A549 (cell line): ENCODE results near the gene CCDC33. TPM values are rescaled to one million over a fixed set of nuclear protein-coding genes. Genes with fewer than 3 reads are reported as not detected.

Source experiments
- ATAC-seq, 2 experiments: fragments of 200-7000 bp in 1 of 2; fragments of >200 bp in 1 of 2; cut with Nextera tagmentation in 1 of 2; cut with Tn5 transposase in 1 of 2; 3 replicates each; pipeline versions ENCODE4 v1.8.0 to v1.9.1; 2018 to 2020; ENCODE audit warnings: mild to moderate bottlenecking in 1 of 2, moderate library complexity in 1 of 2
- CTCF ChIA-PET: fragments of 300-600 bp; sonication (Branson Sonifier 250); formaldehyde crosslinking; extraction: SDS; loops from one replicate; lab custom pipeline; 2021; ENCODE audit warnings: antibody characterized with exemption, inconsistent platforms; lab: Yijun Ruan, JAX
- POLR2A ChIA-PET: fragments of 350-600 bp; formaldehyde crosslinking; extraction: SDS; loops from one replicate; lab custom pipeline; 2021; ENCODE audit warnings: antibody characterized with exemption, inconsistent platforms; lab: Yijun Ruan, JAX
- DNase-seq, 2 experiments: peaks; one replicate each; pipeline versions ENCODE4 v3.0.0 to v3.0.0-alpha.2; 2011 to 2016; ENCODE audit warnings: low read depth in 1 of 2, low spot score in 1 of 2
- FAIRE-seq: peaks from 2 replicates; lab custom pipeline; 2011; peaks lifted over from hg19 to GRCh38; lab: Jason Lieb, UNC
- H3K27ac ChIP-seq, 2 experiments: fragments of >200 bp; sonication (Bioruptor Twin); formaldehyde crosslinking; 3 replicates each; pipeline ENCODE4 v1.5.1; 2016 to 2017
- H3K4me1 ChIP-seq: fragments of >200 bp; sonication (Bioruptor Twin); formaldehyde crosslinking; 3 replicates; pipeline ENCODE4 v1.6.1; 2016
- H3K4me2 ChIP-seq: fragments of >200 bp; sonication (Bioruptor Twin); formaldehyde crosslinking; 3 replicates; pipeline ENCODE4 v1.6.1; 2016
- H3K4me3 ChIP-seq: fragments of >200 bp; sonication (Bioruptor Twin); formaldehyde crosslinking; 3 replicates; pipeline ENCODE4 v1.5.1; 2016
- H3K9me3 ChIP-seq: fragments of >200 bp; sonication (Bioruptor Twin); formaldehyde crosslinking; 3 replicates; pipeline ENCODE4 v1.6.1; 2016
- CBX8 ChIP-seq: fragments of 200-600 bp; sonication (generic); IDR thresholded peaks from 2 replicates; pipeline ENCODE4 v1.6.1; 2016
- CHD2 ChIP-seq: fragments of 150-350 bp; IDR thresholded peaks from 2 replicates; pipeline ENCODE4 v1.6.1; 2014; ENCODE audit warnings: low read length; ENCODE audit not compliant: partially characterized antibody
- EHF ChIP-seq: fragments of 250-450 bp; sonication (Bioruptor Pico); IDR thresholded peaks from 2 replicates; pipeline ENCODE4 v1.5.0; 2020; ENCODE audit warnings: mild to moderate bottlenecking
- FOSB ChIP-seq: fragments of 250-450 bp; sonication (Bioruptor Pico); IDR thresholded peaks from 2 replicates; pipeline ENCODE4 v1.5.0; 2020; ENCODE audit warnings: mild to moderate bottlenecking, moderate library complexity
- FOSL2 ChIP-seq, 2 experiments: fragments of 450-650 bp in 1 of 2; fragments of >200 bp in 1 of 2; sonication (Bioruptor Twin) in 1 of 2; formaldehyde crosslinking; IDR thresholded peaks; 2 replicates each; pipeline versions ENCODE4 v1.5.0 to v1.6.1; 2016 to 2020; ENCODE audit warnings: mild to moderate bottlenecking in 1 of 2, moderate library complexity in 1 of 2
- HDAC2 ChIP-seq: fragments of 200-600 bp; sonication (generic); IDR thresholded peaks from 2 replicates; pipeline ENCODE4 v1.6.1; 2016
- HOXB13 ChIP-seq: fragments of 250-450 bp; sonication (Bioruptor Pico); IDR thresholded peaks from 2 replicates; pipeline ENCODE4 v1.5.0; 2020; ENCODE audit warnings: low read depth, mild to moderate bottlenecking, moderate library complexity
- HOXB5 ChIP-seq: fragments of 250-450 bp; sonication (Bioruptor Pico); IDR thresholded peaks from 2 replicates; pipeline ENCODE4 v1.5.0; 2020; ENCODE audit warnings: mild to moderate bottlenecking, moderate library complexity
- JUNB ChIP-seq: fragments of >200 bp; sonication (Bioruptor Twin); formaldehyde crosslinking; IDR thresholded peaks from 2 replicates; pipeline ENCODE4 v1.6.1; 2016
- KDM1A ChIP-seq: fragments of 200-600 bp; sonication (generic); IDR thresholded peaks from 2 replicates; pipeline ENCODE4 v1.6.1; 2016; ENCODE audit warnings: low read depth, mild to moderate bottlenecking
- KDM5A ChIP-seq: fragments of 200-600 bp; sonication (generic); IDR thresholded peaks from 2 replicates; pipeline ENCODE4 v1.6.1; 2016; ENCODE audit warnings: antibody characterized with exemption, mild to moderate bottlenecking
- MAZ ChIP-seq: fragments of 150-350 bp; IDR thresholded peaks from 2 replicates; pipeline ENCODE4 v1.6.1; 2014; ENCODE audit warnings: antibody characterized with exemption, low read depth, low read length, borderline replicate concordance
- NPAS2 ChIP-seq: fragments of 250-450 bp; sonication (Bioruptor Pico); IDR thresholded peaks from 2 replicates; pipeline ENCODE4 v1.8.0; 2022; ENCODE audit warnings: mild to moderate bottlenecking, moderate library complexity, borderline replicate concordance
- NR3C1 ChIP-seq: fragments of >200 bp; sonication (Bioruptor Twin); formaldehyde crosslinking; IDR thresholded peaks from 3 replicates; pipeline ENCODE4 v1.6.1; 2017
- POLR2A ChIP-seq: IDR thresholded peaks from 2 replicates; pipeline ENCODE4 v1.6.1; 2012; ENCODE audit warnings: mild to moderate bottlenecking, low read length
- RAD21 ChIP-seq, 2 experiments: fragments of >200 bp in 1 of 2; sonication (Bioruptor Twin) in 1 of 2; formaldehyde crosslinking in 1 of 2; IDR thresholded peaks in 1 of 2; conservative IDR thresholded peaks in 1 of 2; 2 replicates in 1 of 2; 3 replicates in 1 of 2; pipeline ENCODE4 v1.6.1; 2012 to 2018; ENCODE audit warnings: inconsistent platforms in 1 of 2
- RCOR1 ChIP-seq: fragments of 150-350 bp; IDR thresholded peaks from 2 replicates; pipeline ENCODE4 v1.6.1; 2014; ENCODE audit warnings: antibody characterized with exemption, low read length, low read depth
- RFX5 ChIP-seq: fragments of 450-650 bp; IDR thresholded peaks from 2 replicates; pipeline ENCODE4 v1.7.1; 2014; ENCODE audit warnings: antibody characterized with exemption, mild to moderate bottlenecking, moderate library complexity
- SMC3 ChIP-seq: fragments of >200 bp; sonication (Bioruptor Twin); formaldehyde crosslinking; IDR thresholded peaks from 3 replicates; pipeline ENCODE4 v1.6.1; 2018; ENCODE audit warnings: inconsistent platforms
- TP53 ChIP-seq: fragments of 250-450 bp; sonication (Bioruptor Pico); IDR thresholded peaks from 2 replicates; pipeline ENCODE4 v1.5.0; 2021; ENCODE audit warnings: mild to moderate bottlenecking, moderate library complexity
- ZC3H11A ChIP-seq: fragments of 450-650 bp; IDR thresholded peaks from 2 replicates; pipeline ENCODE4 v1.6.1; 2014; ENCODE audit warnings: antibody characterized with exemption, mild to moderate bottlenecking
- WGBS: methylation state at CpG from one replicate; pipeline ENCODE4 v1.1.6; 2017; ENCODE audit errors: missing lambda C conversion rate; 5-methylcytosine and 5-hydroxymethylcytosine counted together
- polyA plus RNA-seq, 4 experiments: library from polyadenylated mRNA; depleted of rRNA in 3 of 4; stranded (reverse); fragments of >200 nt; fragmentation: RNase III in 1 of 4; extraction: RNeasy Plus Mini Kit Qiagen cat#74134 plus additional on column Dnase treatment in 1 of 4; gene quantifications; 2 replicates in 3 of 4; 3 replicates in 1 of 4; pipeline ENCODE4 v1.2.3, GENCODE V29; 2011 to 2017
- TF ChIP-seq, protein P1 (sequence below): IDR thresholded peaks from 2 replicates; pipeline ENCODE4 v1.6.1; 2012; ENCODE audit warnings: low read depth, borderline replicate concordance
- TF ChIP-seq, protein P2 (sequence below): fragments of >200 bp; sonication (Bioruptor Twin); formaldehyde crosslinking; IDR thresholded peaks from 3 replicates; pipeline ENCODE4 v1.5.1; 2016
- TF ChIP-seq, protein P3 (sequence below): fragments of 250-450 bp; sonication (Bioruptor Pico); IDR thresholded peaks from 2 replicates; pipeline ENCODE4 v1.5.0; 2020; ENCODE audit warnings: low read depth, mild to moderate bottlenecking, moderate library complexity
- TF ChIP-seq, protein P4 (sequence below): fragments of 150-350 bp; IDR thresholded peaks from 2 replicates; pipeline ENCODE4 v1.6.1; 2014; ENCODE audit warnings: low read depth, mild to moderate bottlenecking, low read length
- TF ChIP-seq, protein P5 (sequence below): fragments of >200 bp; sonication (Bioruptor Twin); formaldehyde crosslinking; IDR thresholded peaks from 2 replicates; pipeline ENCODE4 v1.6.1; 2016
- TF ChIP-seq, protein P6 (sequence below): fragments of 250-450 bp; sonication (Bioruptor Pico); IDR thresholded peaks from 2 replicates; pipeline ENCODE4 v1.5.0; 2021; ENCODE audit warnings: mild to moderate bottlenecking, moderate library complexity, borderline replicate concordance

Gene CCDC33
- polyA plus RNA-seq, 2 of the 4 experiments (the other 2 are of a cell fraction), result 5.9 to 9.2 TPM

DNA sequence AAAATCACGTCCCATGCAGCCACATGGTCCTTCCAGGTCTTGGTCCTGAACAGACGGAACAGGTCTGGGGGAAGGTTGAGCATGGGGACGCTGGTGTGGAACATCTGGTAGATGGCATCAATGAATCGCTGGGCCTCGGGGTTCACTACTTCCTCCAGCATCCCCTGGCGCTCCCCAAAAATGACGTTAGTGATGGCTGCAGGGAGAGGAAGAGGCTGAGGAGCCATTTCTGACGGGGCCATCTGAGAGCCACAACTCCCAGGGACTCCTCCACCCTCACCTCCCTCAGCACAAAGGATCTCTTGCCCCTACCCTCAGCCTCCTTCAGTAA is 107.6 kb downstream of the CCDC33 start:
- no peaks in the 10 kb centered on the region for H3K9me3 ChIP-seq
- TF ChIP-seq HOXB5, result no peak
- no peak for TF ChIP-seq RCOR1
- TF ChIP-seq JUNB, result no peak
- no peak for TF ChIP-seq KDM5A
- no peak for TF ChIP-seq EHF (CRISPR knock-in tag)
- TF ChIP-seq, protein P1, sequence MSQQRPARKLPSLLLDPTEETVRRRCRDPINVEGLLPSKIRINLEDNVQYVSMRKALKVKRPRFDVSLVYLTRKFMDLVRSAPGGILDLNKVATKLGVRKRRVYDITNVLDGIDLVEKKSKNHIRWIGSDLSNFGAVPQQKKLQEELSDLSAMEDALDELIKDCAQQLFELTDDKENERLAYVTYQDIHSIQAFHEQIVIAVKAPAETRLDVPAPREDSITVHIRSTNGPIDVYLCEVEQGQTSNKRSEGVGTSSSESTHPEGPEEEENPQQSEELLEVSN, result no peak
- TF ChIP-seq RFX5, result no peak
- TF ChIP-seq TP53, result no peak
- no peak for TF ChIP-seq CHD2
- no peak for TF ChIP-seq CBX8
- CTCF ChIA-PET, result no interaction called here
- no peak overlapping the region for H3K4me2 ChIP-seq
- POLR2A ChIA-PET, result no interaction called here
- ATAC-seq, result no peak
- no peak overlapping the region for H3K27ac ChIP-seq
- no peak for DNase-seq
- 74% methylated on average over 7 of the region's 8 CpGs for WGBS
- FAIRE-seq, result no peak
- H3K4me3 ChIP-seq, result no peak overlapping the region
- no peaks in the 10 kb centered on the region for H3K4me1 ChIP-seq

DNA sequence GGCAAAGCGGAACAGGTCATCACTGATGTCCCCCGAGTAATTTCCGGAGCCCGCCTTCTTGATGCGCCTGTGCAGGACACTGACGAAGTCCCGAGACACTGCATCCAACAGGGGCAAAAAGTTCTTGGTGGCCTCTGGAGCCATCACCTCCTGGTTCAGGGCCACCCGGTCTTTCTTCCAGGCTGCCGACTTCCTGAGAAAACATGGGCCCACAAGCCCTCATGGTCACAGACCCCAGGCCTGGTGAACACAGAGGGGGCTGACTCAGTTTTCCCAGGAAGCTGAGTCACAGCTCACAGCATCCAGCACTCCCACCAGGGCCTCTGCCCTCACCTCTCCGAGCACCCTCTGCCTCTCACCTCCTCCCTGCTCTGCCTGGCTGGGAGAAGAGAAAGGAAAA is 108.9 kb downstream of the CCDC33 start:
- DNase-seq (no peak), FAIRE-seq (no peak), ATAC-seq (no peak)
- no peaks in the 10 kb centered on the region for H3K4me1 ChIP-seq
- ChIA-PET CTCF (no interaction called here), POLR2A (no interaction called here)
- TF ChIP-seq HOXB13 (CRISPR knock-in tag) (no peak), NPAS2 (CRISPR knock-in tag) (no peak), CHD2 (no peak), HDAC2 (no peak), TP53 (no peak), POLR2A (no peak), FOSB (CRISPR knock-in tag) (no peak)
- TF ChIP-seq, protein P2, sequence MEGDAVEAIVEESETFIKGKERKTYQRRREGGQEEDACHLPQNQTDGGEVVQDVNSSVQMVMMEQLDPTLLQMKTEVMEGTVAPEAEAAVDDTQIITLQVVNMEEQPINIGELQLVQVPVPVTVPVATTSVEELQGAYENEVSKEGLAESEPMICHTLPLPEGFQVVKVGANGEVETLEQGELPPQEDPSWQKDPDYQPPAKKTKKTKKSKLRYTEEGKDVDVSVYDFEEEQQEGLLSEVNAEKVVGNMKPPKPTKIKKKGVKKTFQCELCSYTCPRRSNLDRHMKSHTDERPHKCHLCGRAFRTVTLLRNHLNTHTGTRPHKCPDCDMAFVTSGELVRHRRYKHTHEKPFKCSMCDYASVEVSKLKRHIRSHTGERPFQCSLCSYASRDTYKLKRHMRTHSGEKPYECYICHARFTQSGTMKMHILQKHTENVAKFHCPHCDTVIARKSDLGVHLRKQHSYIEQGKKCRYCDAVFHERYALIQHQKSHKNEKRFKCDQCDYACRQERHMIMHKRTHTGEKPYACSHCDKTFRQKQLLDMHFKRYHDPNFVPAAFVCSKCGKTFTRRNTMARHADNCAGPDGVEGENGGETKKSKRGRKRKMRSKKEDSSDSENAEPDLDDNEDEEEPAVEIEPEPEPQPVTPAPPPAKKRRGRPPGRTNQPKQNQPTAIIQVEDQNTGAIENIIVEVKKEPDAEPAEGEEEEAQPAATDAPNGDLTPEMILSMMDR, result no peak
- TF ChIP-seq, protein P3, sequence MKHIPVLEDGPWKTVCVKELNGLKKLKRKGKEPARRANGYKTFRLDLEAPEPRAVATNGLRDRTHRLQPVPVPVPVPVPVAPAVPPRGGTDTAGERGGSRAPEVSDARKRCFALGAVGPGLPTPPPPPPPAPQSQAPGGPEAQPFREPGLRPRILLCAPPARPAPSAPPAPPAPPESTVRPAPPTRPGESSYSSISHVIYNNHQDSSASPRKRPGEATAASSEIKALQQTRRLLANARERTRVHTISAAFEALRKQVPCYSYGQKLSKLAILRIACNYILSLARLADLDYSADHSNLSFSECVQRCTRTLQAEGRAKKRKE (CRISPR knock-in tag), result no peak
- TF ChIP-seq, protein P4, sequence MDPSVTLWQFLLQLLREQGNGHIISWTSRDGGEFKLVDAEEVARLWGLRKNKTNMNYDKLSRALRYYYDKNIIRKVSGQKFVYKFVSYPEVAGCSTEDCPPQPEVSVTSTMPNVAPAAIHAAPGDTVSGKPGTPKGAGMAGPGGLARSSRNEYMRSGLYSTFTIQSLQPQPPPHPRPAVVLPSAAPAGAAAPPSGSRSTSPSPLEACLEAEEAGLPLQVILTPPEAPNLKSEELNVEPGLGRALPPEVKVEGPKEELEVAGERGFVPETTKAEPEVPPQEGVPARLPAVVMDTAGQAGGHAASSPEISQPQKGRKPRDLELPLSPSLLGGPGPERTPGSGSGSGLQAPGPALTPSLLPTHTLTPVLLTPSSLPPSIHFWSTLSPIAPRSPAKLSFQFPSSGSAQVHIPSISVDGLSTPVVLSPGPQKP, result no peak
- 79% methylated on average over 10 of the region's 10 CpGs for WGBS
- no peaks in the 10 kb centered on the region for H3K9me3 ChIP-seq
- no peak overlapping the region for H3K4me2 ChIP-seq
- no peak overlapping the region for H3K27ac ChIP-seq
- no peak overlapping the region for H3K4me3 ChIP-seq

DNA sequence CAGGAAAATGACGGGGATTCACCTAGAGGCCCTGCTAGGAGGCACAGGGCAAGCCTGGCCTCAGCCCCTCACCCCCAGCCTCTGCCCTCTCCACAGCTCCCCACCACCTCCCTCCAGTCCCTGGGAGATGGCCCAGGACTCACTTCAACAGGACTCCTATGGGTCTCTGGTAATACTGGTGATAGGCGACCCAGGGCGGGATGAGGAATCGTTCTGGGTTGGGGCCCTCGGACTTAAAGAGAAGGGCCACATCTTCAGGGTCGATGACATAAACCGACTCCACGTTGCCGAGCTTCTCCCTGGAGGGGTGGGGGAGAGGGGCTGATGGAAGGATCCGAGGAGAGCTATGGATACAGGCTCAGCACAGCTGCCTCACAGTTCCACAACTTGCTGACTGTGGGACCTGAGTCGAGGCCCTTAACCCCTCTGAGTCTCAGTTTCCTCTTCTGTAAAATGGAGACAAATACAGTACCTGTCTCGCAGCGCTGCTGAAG is 111.7 kb downstream of the CCDC33 start:
- 61% methylated on average over 12 of the region's 13 CpGs for WGBS
- ChIA-PET POLR2A (no interaction called here), CTCF (interaction anchor here (1.1 kb wide), 1 partner anchor 10 kb away, joined by 3 read pairs; no protein-coding TSS in a partner anchor)
- TF ChIP-seq SMC3 (no peak), NR3C1 (no peak), RAD21 (conservative IDR thresholded peaks at IDR 0.05 in 1 of 2, IDR thresholded peaks at IDR 0.05 in 1 of 2) (no peak), KDM5A (no peak), KDM1A (no peak), HOXB13 (CRISPR knock-in tag) (no peak), ZC3H11A (no peak), MAZ (no peak), FOSL2 (IDR thresholded peaks at IDR 0.05) (no peak), FOSL2 (CRISPR knock-in tag; IDR thresholded peaks at IDR 0.05) (no peak)
- TF ChIP-seq, protein P1, result no peak
- TF ChIP-seq, protein P5, sequence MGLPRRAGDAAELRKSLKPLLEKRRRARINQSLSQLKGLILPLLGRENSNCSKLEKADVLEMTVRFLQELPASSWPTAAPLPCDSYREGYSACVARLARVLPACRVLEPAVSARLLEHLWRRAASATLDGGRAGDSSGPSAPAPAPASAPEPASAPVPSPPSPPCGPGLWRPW, result no peak
- TF ChIP-seq, protein P6, sequence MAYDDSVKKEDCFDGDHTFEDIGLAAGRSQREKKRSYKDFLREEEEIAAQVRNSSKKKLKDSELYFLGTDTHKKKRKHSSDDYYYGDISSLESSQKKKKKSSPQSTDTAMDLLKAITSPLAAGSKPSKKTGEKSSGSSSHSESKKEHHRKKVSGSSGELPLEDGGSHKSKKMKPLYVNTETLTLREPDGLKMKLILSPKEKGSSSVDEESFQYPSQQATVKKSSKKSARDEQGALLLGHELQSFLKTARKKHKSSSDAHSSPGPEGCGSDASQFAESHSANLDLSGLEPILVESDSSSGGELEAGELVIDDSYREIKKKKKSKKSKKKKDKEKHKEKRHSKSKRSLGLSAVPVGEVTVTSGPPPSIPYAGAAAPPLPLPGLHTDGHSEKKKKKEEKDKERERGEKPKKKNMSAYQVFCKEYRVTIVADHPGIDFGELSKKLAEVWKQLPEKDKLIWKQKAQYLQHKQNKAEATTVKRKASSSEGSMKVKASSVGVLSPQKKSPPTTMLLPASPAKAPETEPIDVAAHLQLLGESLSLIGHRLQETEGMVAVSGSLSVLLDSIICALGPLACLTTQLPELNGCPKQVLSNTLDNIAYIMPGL (CRISPR knock-in tag), result no peak

More for the DNA sequence above, 111.7 kb downstream of the CCDC33 start:
- H3K4me3 ChIP-seq, result no peak overlapping the region
- no peak for DNase-seq
- FAIRE-seq, result no peak
- H3K4me2 ChIP-seq, result no peak overlapping the region
- no peak overlapping the region for H3K27ac ChIP-seq
- H3K9me3 ChIP-seq, result no peaks in the 10 kb centered on the region
- H3K4me1 ChIP-seq, result no peaks in the 10 kb centered on the region
- ATAC-seq, result no peak
